Loucy (cell line): Measurements from ENCODE around the gene CHST12.

Source experiments
- CTCF ChIP-seq: fragments of 200-600 bp; sonication (generic); conservative IDR thresholded peaks from 2 replicates; pipeline ENCODE4 v1.5.1; 2014; ENCODE audit warnings: mild to moderate bottlenecking, antibody characterized with exemption, low read length
- EZH2phosphoT487 ChIP-seq: fragments of 200-600 bp; IDR thresholded peaks from 2 replicates; pipeline ENCODE4 v1.6.1; 2018; ENCODE audit warnings: antibody characterized with exemption, mild to moderate bottlenecking, moderate library complexity, borderline replicate concordance

GRCh38 chr7:2421943-2422310 lies 18.5 kb downstream of the CHST12 start:
- TF ChIP-seq CTCF (no peak), EZH2phosphoT487 (no peak)
